Measurements from ENCODE around the gene BUB1. TPM values are rescaled to one million over a fixed set of nuclear protein-coding genes. Genes with fewer than 3 reads are reported as not detected.
"Not testable (repeated sequence)": the region's sequence is repeated elsewhere in the genome, so short reads cannot be mapped to it uniquely, and the experiment has no call there.

The BUB1 gene
- total RNA-seq, 2 experiments from 2014 or later = 125 to 180 TPM

DNA sequence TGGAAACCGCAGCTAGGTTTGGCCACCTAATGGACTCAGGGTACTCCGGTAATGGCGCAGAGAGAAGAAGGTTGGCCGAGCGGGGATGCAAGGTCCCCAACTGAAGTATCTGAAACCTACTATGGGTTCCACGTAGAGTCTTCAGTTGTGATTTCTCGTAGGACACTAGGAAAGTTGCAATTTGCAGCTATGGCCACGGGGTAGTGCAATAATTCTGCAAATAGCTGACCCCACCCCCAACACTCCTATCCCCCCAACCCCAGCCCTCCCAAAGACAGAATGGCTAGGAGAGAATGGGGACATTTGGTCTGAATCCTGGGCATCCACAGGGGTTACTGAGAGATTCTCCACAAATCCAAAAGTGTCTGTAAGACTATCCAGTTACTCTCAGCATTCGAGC lies 75.7 kb downstream of the BUB1 start:
- H3K27ac ChIP-seq (ENCODE audit: low read depth, low read length, poor library complexity, severe bottlenecking); H2AFZ ChIP-seq (ENCODE audit: low read length); H4K20me1 ChIP-seq (ENCODE audit: insufficient read depth, low read length); DNase-seq (ENCODE audit: low spot score); BruUV-seq (replicated peaks); H3K4me2 ChIP-seq (ENCODE audit: low read length); H3K9me3 ChIP-seq (ENCODE audit: low read length); POLR2A ChIA-PET; H3K36me3 ChIP-seq (ENCODE audit: insufficient read depth, low read length); CTCF ChIA-PET (ENCODE audit: unreplicated experiment); H3K4me3 ChIP-seq (ENCODE audit: low read depth, low read length, poor library complexity, severe bottlenecking); H3K4me1 ChIP-seq (ENCODE audit: insufficient read depth, low read length, poor library complexity, severe bottlenecking); intact Hi-C loops (cut with micrococcal nuclease; ENCODE audit: unreplicated experiment); H3K9me2 ChIP-seq (ENCODE audit: insufficient read depth, low read length); H3K79me2 ChIP-seq (ENCODE audit: insufficient read depth, low read depth, low read length): not testable (repeated sequence)

DNA sequence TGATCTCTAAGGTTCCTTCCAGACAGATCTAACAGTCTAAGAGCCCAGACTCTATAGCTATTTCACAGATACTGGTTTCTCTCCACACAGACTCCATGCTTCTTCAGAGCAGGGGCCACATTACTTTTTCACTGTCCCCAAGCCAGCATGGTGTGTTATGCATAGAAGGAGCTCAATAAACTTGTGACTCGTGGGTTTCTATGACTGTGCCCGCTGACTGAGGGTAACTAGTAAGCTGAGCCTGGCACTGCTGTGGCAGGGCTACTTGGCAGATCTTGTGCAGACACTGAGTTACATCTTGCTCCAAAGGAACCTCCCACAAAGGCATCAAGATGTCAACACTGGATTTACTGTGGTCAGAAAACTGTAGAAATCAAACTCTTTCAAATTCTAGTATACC lies 85.9 kb downstream of the BUB1 start:
- H3K4me1 ChIP-seq (ENCODE audit: insufficient read depth, low read length, poor library complexity, severe bottlenecking); H3K4me3 ChIP-seq (ENCODE audit: low read depth, low read length, poor library complexity, severe bottlenecking); H3K27ac ChIP-seq (ENCODE audit: low read depth, low read length, poor library complexity, severe bottlenecking); DNase-seq (ENCODE audit: low spot score); H2AFZ ChIP-seq (ENCODE audit: low read length); POLR2A ChIA-PET; H3K79me2 ChIP-seq (ENCODE audit: insufficient read depth, low read depth, low read length); H3K9me3 ChIP-seq (ENCODE audit: low read length); H4K20me1 ChIP-seq (ENCODE audit: insufficient read depth, low read length); H3K9me2 ChIP-seq (ENCODE audit: insufficient read depth, low read length); H3K36me3 ChIP-seq (ENCODE audit: insufficient read depth, low read length); CTCF ChIA-PET (ENCODE audit: unreplicated experiment); intact Hi-C loops (cut with micrococcal nuclease; ENCODE audit: unreplicated experiment); BruUV-seq (replicated peaks); H3K4me2 ChIP-seq (ENCODE audit: low read length): not testable (repeated sequence)

DNA sequence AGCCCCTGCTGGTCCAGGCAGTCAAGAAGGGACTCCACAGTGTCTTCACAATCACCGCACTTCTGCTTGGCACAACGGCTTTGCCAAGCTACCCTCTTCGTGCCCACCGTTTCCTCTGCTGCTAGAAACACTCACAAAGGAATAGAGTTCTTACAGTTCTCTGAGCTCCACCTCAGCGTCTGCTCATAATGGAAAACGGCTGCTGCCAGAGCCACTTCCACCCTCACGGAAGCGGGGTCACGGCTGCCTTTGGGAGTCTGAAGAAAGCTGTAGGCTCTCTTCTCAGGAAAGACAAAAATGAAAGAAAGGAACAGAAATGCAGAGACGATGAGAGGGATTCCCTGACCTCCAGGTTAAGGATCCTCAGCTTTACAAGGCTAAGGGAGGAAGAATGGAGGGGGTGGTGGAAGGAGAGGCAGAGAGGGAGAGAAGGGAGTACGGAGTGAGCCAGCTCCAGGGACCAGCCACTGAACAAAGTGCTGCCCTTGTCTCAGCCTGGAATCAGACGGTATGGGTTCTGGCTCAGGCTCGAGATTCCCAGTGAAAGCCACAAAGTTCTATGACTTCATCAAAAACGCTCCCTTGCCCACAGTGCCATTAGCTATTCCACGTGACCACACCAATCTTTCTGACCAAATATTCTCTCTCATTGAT lies 88.1 kb downstream of the BUB1 start:
- H3K9me3 ChIP-seq (ENCODE audit: low read length); H3K27ac ChIP-seq (ENCODE audit: low read depth, low read length, poor library complexity, severe bottlenecking); BruUV-seq (replicated peaks); H3K36me3 ChIP-seq (ENCODE audit: insufficient read depth, low read length); H4K20me1 ChIP-seq (ENCODE audit: insufficient read depth, low read length); H3K9me2 ChIP-seq (ENCODE audit: insufficient read depth, low read length); POLR2A ChIA-PET; H2AFZ ChIP-seq (ENCODE audit: low read length); CTCF ChIA-PET (ENCODE audit: unreplicated experiment); intact Hi-C loops (cut with micrococcal nuclease; ENCODE audit: unreplicated experiment); H3K4me2 ChIP-seq (ENCODE audit: low read length); DNase-seq (ENCODE audit: low spot score); H3K79me2 ChIP-seq (ENCODE audit: insufficient read depth, low read depth, low read length); H3K4me1 ChIP-seq (ENCODE audit: insufficient read depth, low read length, poor library complexity, severe bottlenecking); H3K4me3 ChIP-seq (ENCODE audit: low read depth, low read length, poor library complexity, severe bottlenecking): not testable (repeated sequence)

DNA sequence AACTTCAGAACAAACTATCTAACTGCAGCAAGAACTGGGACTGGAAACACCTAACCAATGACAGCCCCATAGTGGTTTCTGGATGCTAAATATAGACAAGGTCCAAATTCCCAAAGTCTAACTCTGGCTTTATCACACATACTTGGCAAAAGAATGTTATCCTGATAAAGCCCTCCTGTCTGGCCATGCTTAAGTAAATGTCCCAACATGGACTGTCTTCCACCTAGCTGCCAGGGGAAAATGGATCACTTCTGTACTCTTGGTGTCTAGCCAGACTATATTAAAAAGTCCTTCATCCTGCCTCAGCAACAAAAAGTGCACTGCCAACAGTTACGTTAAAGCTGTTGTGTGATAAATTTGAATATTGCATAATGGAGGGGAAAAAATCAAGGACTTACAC lies 89.3 kb downstream of the BUB1 start:
- H4K20me1 ChIP-seq (ENCODE audit: insufficient read depth, low read length); H3K9me3 ChIP-seq (ENCODE audit: low read length); H2AFZ ChIP-seq (ENCODE audit: low read length); CTCF ChIA-PET (ENCODE audit: unreplicated experiment); H3K27ac ChIP-seq (ENCODE audit: low read depth, low read length, poor library complexity, severe bottlenecking); POLR2A ChIA-PET; BruUV-seq (replicated peaks); H3K79me2 ChIP-seq (ENCODE audit: insufficient read depth, low read depth, low read length); H3K4me3 ChIP-seq (ENCODE audit: low read depth, low read length, poor library complexity, severe bottlenecking); DNase-seq (ENCODE audit: low spot score); H3K4me1 ChIP-seq (ENCODE audit: insufficient read depth, low read length, poor library complexity, severe bottlenecking); H3K36me3 ChIP-seq (ENCODE audit: insufficient read depth, low read length); H3K4me2 ChIP-seq (ENCODE audit: low read length); H3K9me2 ChIP-seq (ENCODE audit: insufficient read depth, low read length); intact Hi-C loops (cut with micrococcal nuclease; ENCODE audit: unreplicated experiment): not testable (repeated sequence)

Other genes with a start within 250 kb of the BUB1 start
- not detected in 2 replicates for gene LIMS4, start 205.2 kb downstream of the BUB1 start, total RNA-seq (2014; rRNA removed; shearing (Covaris generic))
- 0.57 and 1.2 TPM in 2 replicates for gene LIMS4, start 205.2 kb downstream of the BUB1 start, total RNA-seq (2022)
- gene RGPD6, start 100.8 kb downstream of the BUB1 start, total RNA-seq (2014; rRNA removed; shearing (Covaris generic)) = 0.16 and 0.49 TPM in 2 replicates
- gene RGPD6, start 100.8 kb downstream of the BUB1 start, total RNA-seq (2022) = 0.38 and 0.68 TPM in 2 replicates
- gene ACOXL, start 54.5 kb upstream of the BUB1 start, total RNA-seq (2014; rRNA removed; shearing (Covaris generic)) = 1.4 and 2.7 TPM in 2 replicates
- 0.81 TPM in 1 of 2 replicates, not detected in the other for gene ACOXL, start 54.5 kb upstream of the BUB1 start, total RNA-seq (2022)